Calu3 (cell line): ENCODE measurements around the gene ABHD8. TPM values are rescaled to one million over a fixed set of nuclear protein-coding genes. Genes with fewer than 3 reads are reported as not detected.

ENCODE experiments used
- BruUV-seq: library from RNA; stranded (reverse); fragments of 400-500 nt; replicated peaks from 2 replicates; lab custom pipeline; 2021; lab: Mats Ljungman, UMichigan
- CTCF ChIA-PET: fragments of 300-600 bp; sonication (Branson Sonifier 250); formaldehyde crosslinking; loops from one replicate; lab custom pipeline; 2022; ENCODE audit warnings: antibody characterized with exemption; lab: Charles Lee
- DNase-seq: peaks from one replicate; pipeline ENCODE4 v3.0.0; 2022
- H3K27ac Mint-ChIP-seq: one replicate; pipeline ENCODE4 v1.8.0; 2022; ENCODE audit warnings: mixed read lengths; ENCODE audit not compliant: unreplicated experiment
- H3K27me3 Mint-ChIP-seq: one replicate; pipeline ENCODE4 v1.8.0; 2022; ENCODE audit warnings: mixed read lengths; ENCODE audit not compliant: unreplicated experiment
- H3K36me3 Mint-ChIP-seq: one replicate; pipeline ENCODE4 v1.8.0; 2022; ENCODE audit warnings: mild to moderate bottlenecking, moderate library complexity, mixed read lengths; ENCODE audit not compliant: insufficient read depth, unreplicated experiment
- H3K4me1 Mint-ChIP-seq: one replicate; pipeline ENCODE4 v1.8.0; 2022; ENCODE audit warnings: mild to moderate bottlenecking, low read depth, mixed read lengths; ENCODE audit not compliant: unreplicated experiment
- H3K4me3 Mint-ChIP-seq: one replicate; pipeline ENCODE4 v1.8.0; 2022; ENCODE audit warnings: mild to moderate bottlenecking, low read depth, moderate library complexity, mixed read lengths; ENCODE audit not compliant: unreplicated experiment
- H3K9me3 Mint-ChIP-seq: one replicate; pipeline ENCODE4 v1.8.0; 2022; ENCODE audit warnings: low read depth, mixed read lengths; ENCODE audit not compliant: unreplicated experiment
- intact Hi-C: fragments of 100-400 bp; cut with micrococcal nuclease; formaldehyde crosslinking; loops from one replicate; pipeline ENCODE4 v1.10.0; 2022; ENCODE audit not compliant: unreplicated experiment
- total RNA-seq: library from RNA; stranded (reverse); gene quantifications from 2 replicates; pipeline ENCODE4 v1.2.3, GENCODE V29; 2022
- TF ChIP-seq, protein P1 (sequence below): fragments of 200-600 bp; IDR thresholded peaks from one replicate; pipeline ENCODE4 v1.8.0; 2022; ENCODE audit warnings: antibody characterized with exemption; ENCODE audit not compliant: unreplicated experiment

ABHD8 gene
- total RNA-seq, 1 experiment from 2014 or later, result 6.0 TPM

GRCh38 chr19:17339088-17339741 is 36.0 kb upstream of the ABHD8 start:
- Mint-ChIP-seq H3K4me1 (no peaks in the 10 kb centered on the region), H3K27me3 (no peaks in the 10 kb centered on the region), H3K4me3 (no peak overlapping the region), H3K9me3 (no peaks in the 10 kb centered on the region), H3K27ac (no peak overlapping the region), H3K36me3 (peaks cover 41% of the 10 kb centered on the region)
- no TSS peak for BruUV-seq
- peak; percentile 17 for DNase-seq
- CTCF ChIA-PET, result no interaction called here
- intact Hi-C loops, result no loop called here
- TF ChIP-seq, protein P1, sequence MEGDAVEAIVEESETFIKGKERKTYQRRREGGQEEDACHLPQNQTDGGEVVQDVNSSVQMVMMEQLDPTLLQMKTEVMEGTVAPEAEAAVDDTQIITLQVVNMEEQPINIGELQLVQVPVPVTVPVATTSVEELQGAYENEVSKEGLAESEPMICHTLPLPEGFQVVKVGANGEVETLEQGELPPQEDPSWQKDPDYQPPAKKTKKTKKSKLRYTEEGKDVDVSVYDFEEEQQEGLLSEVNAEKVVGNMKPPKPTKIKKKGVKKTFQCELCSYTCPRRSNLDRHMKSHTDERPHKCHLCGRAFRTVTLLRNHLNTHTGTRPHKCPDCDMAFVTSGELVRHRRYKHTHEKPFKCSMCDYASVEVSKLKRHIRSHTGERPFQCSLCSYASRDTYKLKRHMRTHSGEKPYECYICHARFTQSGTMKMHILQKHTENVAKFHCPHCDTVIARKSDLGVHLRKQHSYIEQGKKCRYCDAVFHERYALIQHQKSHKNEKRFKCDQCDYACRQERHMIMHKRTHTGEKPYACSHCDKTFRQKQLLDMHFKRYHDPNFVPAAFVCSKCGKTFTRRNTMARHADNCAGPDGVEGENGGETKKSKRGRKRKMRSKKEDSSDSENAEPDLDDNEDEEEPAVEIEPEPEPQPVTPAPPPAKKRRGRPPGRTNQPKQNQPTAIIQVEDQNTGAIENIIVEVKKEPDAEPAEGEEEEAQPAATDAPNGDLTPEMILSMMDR, result no peak

DNA sequence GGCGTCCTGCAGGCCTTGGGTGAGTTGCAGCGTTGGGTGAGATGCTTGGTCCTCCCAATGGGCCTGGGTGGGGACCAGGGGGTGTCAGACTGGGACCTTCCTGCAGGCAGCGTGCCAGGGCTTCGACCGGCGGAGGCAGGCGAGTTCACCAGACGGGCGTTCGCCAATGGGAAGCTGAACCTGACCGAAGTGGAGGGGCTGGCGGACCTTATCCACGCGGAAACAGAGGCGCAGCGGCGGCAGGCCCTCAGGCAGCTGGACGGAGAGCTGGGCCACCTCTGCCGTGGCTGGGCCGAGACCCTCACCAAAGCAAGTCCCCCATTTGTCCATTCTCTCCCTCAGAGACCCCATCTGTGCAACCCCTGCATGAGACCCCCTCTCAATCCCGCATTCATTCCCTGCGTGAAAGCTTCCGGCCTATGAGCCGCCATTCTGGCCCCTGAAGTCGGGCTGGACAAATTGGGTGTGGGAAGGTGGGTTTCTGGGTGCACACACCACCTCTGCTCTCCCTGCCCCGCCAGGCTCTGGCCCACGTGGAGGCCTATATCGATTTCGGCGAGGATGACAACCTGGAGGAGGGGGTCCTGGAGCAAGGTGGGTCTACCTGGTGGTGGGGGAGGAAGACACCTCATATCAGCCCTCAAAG is 35.3 kb upstream of the ABHD8 start:
- intact Hi-C loops, result no loop called here
- TF ChIP-seq, protein P1, result no peak
- Mint-ChIP-seq H3K36me3 (peaks cover 47% of the 10 kb centered on the region), H3K4me1 (no peaks in the 10 kb centered on the region), H3K4me3 (peak overlapping the region; percentile 79), H3K27ac (no peak overlapping the region), H3K27me3 (no peaks in the 10 kb centered on the region), H3K9me3 (no peaks in the 10 kb centered on the region)
- no peak for DNase-seq
- CTCF ChIA-PET, result no interaction called here
- BruUV-seq, result no TSS peak

DNA sequence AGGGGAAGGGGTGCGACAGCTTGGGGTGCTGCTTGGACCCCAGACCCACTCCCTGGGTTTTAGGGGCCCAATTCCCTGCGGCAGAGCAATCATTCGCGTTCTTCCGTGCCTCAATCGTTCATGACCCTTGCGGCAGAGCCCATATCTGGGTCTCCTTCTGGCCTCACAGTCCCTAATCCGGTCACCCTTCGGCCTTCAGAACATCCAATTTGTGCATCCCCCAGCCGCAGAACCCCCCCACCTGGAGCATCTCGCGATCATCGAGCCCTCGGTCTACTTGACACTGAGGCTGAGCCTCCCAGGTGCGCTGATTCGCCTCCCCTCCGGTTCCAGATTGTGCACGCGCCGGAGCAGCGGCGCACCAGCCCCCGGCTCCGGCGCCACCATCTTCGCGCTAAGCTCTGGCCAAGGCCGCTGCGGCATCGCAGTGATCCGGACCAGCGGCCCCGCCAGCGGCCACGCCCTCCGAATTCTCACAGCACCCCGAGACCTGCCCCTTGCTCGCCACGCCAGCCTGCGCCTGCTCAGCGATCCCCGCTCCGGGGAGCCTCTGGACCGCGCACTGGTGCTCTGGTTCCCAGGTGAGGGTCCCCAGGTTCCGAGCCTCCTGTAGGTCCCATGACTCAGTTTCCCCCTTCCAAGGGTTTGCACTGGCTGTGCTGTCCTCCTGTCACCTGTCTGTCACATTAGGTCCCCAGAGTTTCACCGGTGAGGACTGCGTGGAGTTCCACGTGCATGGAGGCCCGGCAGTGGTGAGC is 34.6 kb upstream of the ABHD8 start:
- TF ChIP-seq, protein P1, result no peak
- Mint-ChIP-seq H3K27me3 (no peaks in the 10 kb centered on the region), H3K36me3 (peaks cover 48% of the 10 kb centered on the region), H3K4me1 (no peaks in the 10 kb centered on the region), H3K27ac (peak overlapping the region; percentile 82), H3K4me3 (peak overlapping the region; percentile 79), H3K9me3 (no peaks in the 10 kb centered on the region)
- intact Hi-C loops, result no loop called here
- peak; percentile 21 for DNase-seq
- TSS peak; percentile 37 for BruUV-seq
- CTCF ChIA-PET, result no interaction called here

GRCh38 chr19:17336872-17337674 is 33.8 kb upstream of the ABHD8 start, which contains the start of gene GTPBP3:
Gene GTPBP3 (plus strand): TSS chr19:17337553. CDS start chr19:17337612, 59 bp downstream.
- TF ChIP-seq, protein P1, result no peak
- intact Hi-C loops, result no loop called here
- DNase-seq, result peak; percentile 93
- Mint-ChIP-seq H3K27ac (peak within 1 kb of the TSS; percentile 82), H3K9me3 (no peaks in the 10 kb centered on the region), H3K4me1 (no peaks in the 10 kb centered on the region), H3K4me3 (peak within 1 kb of the TSS; percentile 79), H3K36me3 (peaks cover 43% of the 10 kb centered on the region), H3K27me3 (no peaks in the 10 kb centered on the region)
- CTCF ChIA-PET, result interaction anchor here (0.7 kb wide), 1 partner anchor 32 kb away, joined by 5 read pairs; no protein-coding TSS in a partner anchor
- TSS peak; percentile 85 for BruUV-seq
